Activated CD8-positive, alpha-beta T cell treated with anti-CD3 and anti-CD28 coated beads for 36 hours (primary cell): ENCODE results near the gene SSTR5. TPM values are rescaled to one million over a fixed set of nuclear protein-coding genes. Genes with fewer than 3 reads are reported as not detected.

Experiments used
- ATAC-seq: fragments of 200-7000 bp; cut with Tn5 transposase; one replicate; pipeline ENCODE4 v1.10.0; 2021; ENCODE audit warnings: mild to moderate bottlenecking, moderate library complexity
- CTCF ChIA-PET: fragments of 350-600 bp; sonication (Branson Sonifier 250); formaldehyde crosslinking; loops from one replicate; lab custom pipeline; 2021; ENCODE audit warnings: antibody characterized with exemption; lab: Charles Lee
- POLR2A ChIA-PET: fragments of 350-600 bp; sonication (Branson Sonifier 250); formaldehyde crosslinking; loops from one replicate; lab custom pipeline; 2021; ENCODE audit warnings: antibody characterized with exemption; lab: Charles Lee
- DNase-seq: peaks from one replicate; pipeline ENCODE4 v3.0.0-alpha.2; 2020
- H3K27ac Mint-ChIP-seq: one replicate; pipeline ENCODE4 v1.8.0; 2021; ENCODE audit warnings: mild to moderate bottlenecking, mixed read lengths
- H3K27me3 Mint-ChIP-seq: one replicate; pipeline ENCODE4 v1.8.0; 2021; ENCODE audit warnings: mixed read lengths
- H3K36me3 Mint-ChIP-seq: one replicate; pipeline ENCODE4 v1.8.0; 2021; ENCODE audit warnings: low read depth, mixed read lengths
- H3K4me1 Mint-ChIP-seq: one replicate; pipeline ENCODE4 v1.8.0; 2021; ENCODE audit warnings: low read depth, mixed read lengths
- H3K4me3 Mint-ChIP-seq: one replicate; pipeline ENCODE4 v1.8.0; 2021; ENCODE audit warnings: mild to moderate bottlenecking, moderate library complexity, mixed read lengths
- H3K9me3 Mint-ChIP-seq: one replicate; pipeline ENCODE4 v1.8.0; 2021; ENCODE audit warnings: mixed read lengths
- intact Hi-C: fragments of 100-400 bp; cut with micrococcal nuclease; formaldehyde crosslinking; loops from one replicate; pipeline ENCODE4 v1.10.0; 2022
- total RNA-seq, 2 experiments: library from RNA; stranded (reverse); gene quantifications; one replicate each; pipeline ENCODE4 v1.2.3, GENCODE V29; 2021
- TF ChIP-seq, protein P1 (sequence below): fragments of 200-600 bp; IDR thresholded peaks from one replicate; pipeline ENCODE4 v1.8.0; 2022; ENCODE audit warnings: antibody characterized with exemption, mild to moderate bottlenecking

The SSTR5 gene
- total RNA-seq, 2 experiments from 2014 or later: not detected

DNA sequence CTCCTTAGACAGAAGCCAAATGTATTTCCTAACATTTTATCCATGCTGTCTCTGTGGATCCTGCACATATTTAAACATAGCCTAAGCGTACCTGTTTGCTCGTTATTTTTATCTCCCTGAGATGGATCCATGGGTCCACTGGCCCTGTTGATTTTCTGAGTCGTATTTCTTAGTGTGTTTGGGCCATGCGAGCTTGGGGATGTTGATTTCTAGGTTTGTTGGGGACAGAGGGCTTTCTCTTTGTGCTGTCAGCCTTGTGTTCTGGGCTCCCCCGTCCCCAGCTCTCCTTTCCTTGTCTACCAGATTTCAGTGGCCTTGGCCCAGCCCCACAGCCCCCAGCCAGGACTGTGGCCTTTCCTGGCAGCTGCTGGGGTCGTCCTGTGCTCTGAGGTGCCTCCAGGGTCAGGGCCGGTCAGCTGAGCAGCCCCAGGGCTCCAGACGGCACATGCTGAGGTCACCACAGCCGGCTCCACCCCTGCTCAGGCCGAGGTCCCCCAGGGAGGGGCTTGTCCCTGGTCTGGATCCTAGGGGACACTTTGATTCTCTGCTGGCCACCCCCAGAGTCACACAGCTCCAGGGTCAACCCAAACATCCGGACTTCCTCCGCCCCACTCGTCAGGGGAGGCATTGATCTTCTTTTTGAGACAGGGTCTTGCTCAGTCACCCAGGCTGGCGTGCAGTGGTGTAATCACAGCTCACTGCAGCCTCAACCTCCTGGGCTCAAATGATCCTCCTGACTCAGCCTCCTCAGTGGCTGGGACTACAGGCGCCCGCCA lies 4.4 kb downstream of the SSTR5 start:
- ATAC-seq (no peak), DNase-seq (no peak)
- peaks cover 14% of the 10 kb centered on the region for H3K27me3 Mint-ChIP-seq
- no peak overlapping the region for H3K27ac Mint-ChIP-seq
- ChIA-PET CTCF (no interaction called here), POLR2A (no interaction called here)
- intact Hi-C loops: no loop called here
- H3K4me3 Mint-ChIP-seq: no peak overlapping the region
- H3K4me1 Mint-ChIP-seq: no peaks in the 10 kb centered on the region
- no peaks in the 10 kb centered on the region for H3K36me3 Mint-ChIP-seq
- H3K9me3 Mint-ChIP-seq: no peaks in the 10 kb centered on the region
- TF ChIP-seq, protein P1, sequence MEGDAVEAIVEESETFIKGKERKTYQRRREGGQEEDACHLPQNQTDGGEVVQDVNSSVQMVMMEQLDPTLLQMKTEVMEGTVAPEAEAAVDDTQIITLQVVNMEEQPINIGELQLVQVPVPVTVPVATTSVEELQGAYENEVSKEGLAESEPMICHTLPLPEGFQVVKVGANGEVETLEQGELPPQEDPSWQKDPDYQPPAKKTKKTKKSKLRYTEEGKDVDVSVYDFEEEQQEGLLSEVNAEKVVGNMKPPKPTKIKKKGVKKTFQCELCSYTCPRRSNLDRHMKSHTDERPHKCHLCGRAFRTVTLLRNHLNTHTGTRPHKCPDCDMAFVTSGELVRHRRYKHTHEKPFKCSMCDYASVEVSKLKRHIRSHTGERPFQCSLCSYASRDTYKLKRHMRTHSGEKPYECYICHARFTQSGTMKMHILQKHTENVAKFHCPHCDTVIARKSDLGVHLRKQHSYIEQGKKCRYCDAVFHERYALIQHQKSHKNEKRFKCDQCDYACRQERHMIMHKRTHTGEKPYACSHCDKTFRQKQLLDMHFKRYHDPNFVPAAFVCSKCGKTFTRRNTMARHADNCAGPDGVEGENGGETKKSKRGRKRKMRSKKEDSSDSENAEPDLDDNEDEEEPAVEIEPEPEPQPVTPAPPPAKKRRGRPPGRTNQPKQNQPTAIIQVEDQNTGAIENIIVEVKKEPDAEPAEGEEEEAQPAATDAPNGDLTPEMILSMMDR: no peak

GRCh38 chr16:1077877-1078578 lies 5.5 kb downstream of the SSTR5 start:
- ChIA-PET POLR2A (no interaction called here), CTCF (no interaction called here)
- intact Hi-C loops: no loop called here
- DNase-seq (no peak), ATAC-seq (no peak)
- Mint-ChIP-seq H3K9me3 (no peaks in the 10 kb centered on the region), H3K27ac (no peak overlapping the region), H3K4me3 (no peak overlapping the region), H3K27me3 (peaks cover 16% of the 10 kb centered on the region), H3K36me3 (no peaks in the 10 kb centered on the region), H3K4me1 (no peaks in the 10 kb centered on the region)
- TF ChIP-seq, protein P1: no peak

GRCh38 chr16:1078579-1079021 lies 6.1 kb downstream of the SSTR5 start:
- Mint-ChIP-seq H3K9me3 (no peaks in the 10 kb centered on the region), H3K4me3 (no peak overlapping the region)

DNA sequence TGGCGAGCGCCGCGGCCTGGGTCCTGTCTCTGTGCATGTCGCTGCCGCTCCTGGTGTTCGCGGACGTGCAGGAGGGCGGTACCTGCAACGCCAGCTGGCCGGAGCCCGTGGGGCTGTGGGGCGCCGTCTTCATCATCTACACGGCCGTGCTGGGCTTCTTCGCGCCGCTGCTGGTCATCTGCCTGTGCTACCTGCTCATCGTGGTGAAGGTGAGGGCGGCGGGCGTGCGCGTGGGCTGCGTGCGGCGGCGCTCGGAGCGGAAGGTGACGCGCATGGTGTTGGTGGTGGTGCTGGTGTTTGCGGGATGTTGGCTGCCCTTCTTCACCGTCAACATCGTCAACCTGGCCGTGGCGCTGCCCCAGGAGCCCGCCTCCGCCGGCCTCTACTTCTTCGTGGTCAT lies 6.8 kb downstream of the SSTR5 start:
- ChIA-PET CTCF (no interaction called here), POLR2A (no interaction called here)

More at GRCh38 chr16:1078579-1079021, 6.1 kb downstream of the SSTR5 start:
- DNase-seq: no peak
- Mint-ChIP-seq H3K4me1 (no peaks in the 10 kb centered on the region), H3K27me3 (peaks cover 16% of the 10 kb centered on the region), H3K36me3 (no peaks in the 10 kb centered on the region), H3K27ac (no peak overlapping the region)
- ChIA-PET POLR2A (no interaction called here), CTCF (no interaction called here)
- intact Hi-C loops: no loop called here
- TF ChIP-seq, protein P1: no peak
- no peak for ATAC-seq

More for the DNA sequence above, 6.8 kb downstream of the SSTR5 start:
- no peak overlapping the region for H3K27ac Mint-ChIP-seq
- H3K4me1 Mint-ChIP-seq: no peaks in the 10 kb centered on the region
- peaks cover 21% of the 10 kb centered on the region for H3K27me3 Mint-ChIP-seq
- TF ChIP-seq, protein P1: no peak
- no peaks in the 10 kb centered on the region for H3K36me3 Mint-ChIP-seq
- intact Hi-C loops: no loop called here
- no peaks in the 10 kb centered on the region for H3K9me3 Mint-ChIP-seq
- no peak overlapping the region for H3K4me3 Mint-ChIP-seq
- DNase-seq (no peak), ATAC-seq (no peak)
